HG02798 (cell line): ENCODE data around the gene PCNX3.

Experiments
- ATAC-seq: cut with Tn5 transposase; IDR thresholded peaks from one replicate; pipeline ENCODE4 v1.9.1; 2021; ENCODE audit warnings: mild to moderate bottlenecking; ENCODE audit not compliant: unreplicated experiment, poor library complexity

Gene PCNX3

DNA sequence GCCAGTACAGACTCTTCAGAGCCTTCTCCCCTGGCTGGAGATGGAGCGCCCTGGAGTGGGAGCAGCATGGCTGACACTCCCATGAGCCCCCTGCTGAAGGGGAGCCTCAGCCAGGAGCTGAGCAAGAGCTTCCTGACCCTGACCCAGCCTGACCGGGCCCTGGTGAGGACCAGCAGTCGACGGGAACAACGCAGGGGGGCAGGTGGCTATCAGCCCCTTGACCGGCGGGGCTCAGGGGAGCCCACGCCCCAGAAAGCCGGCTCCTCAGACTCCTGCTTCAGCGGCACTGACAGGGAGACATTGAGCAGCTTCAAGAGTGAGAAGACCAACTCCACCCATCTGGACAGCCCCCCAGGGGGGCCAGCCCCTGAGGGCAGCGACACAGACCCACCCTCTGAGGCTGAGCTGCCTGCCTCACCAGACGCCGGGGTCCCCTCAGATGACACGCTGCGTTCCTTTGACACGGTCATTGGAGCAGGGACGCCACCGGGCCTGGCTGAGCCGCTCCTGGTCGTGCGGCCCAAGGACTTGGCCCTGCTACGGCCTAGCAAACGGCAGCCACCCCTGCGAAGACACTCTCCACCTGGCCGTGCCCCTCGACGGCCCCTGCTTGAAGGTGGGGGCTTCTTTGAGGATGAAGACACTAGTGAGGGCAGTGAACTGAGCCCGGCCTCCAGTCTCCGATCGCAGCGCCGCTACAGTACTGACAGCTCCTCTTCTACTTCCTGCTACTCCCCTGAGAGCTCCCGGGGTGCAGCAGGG, 2.6 kb downstream of the PCNX3 start:
- ATAC-seq = no peak

DNA sequence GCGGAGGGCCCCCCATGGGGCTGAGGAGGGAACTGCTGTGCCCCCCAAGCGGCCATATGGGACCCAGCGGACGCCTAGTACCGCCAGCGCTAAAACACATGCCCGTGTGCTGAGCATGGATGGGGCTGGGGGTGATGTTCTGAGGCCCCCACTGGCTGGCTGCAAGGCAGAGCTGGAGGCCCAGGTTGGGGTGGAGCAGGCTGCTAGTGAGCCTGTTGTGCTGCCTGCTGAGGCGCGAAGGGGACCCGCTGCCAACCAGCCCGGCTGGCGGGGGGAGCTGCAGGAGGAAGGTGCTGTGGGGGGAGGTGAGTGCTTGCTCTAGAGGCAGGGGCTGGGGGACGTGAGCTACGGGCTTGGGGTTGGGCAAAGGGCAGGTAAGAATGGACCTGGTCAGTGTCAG, 3.2 kb downstream of the PCNX3 start:
- no peak for ATAC-seq

DNA sequence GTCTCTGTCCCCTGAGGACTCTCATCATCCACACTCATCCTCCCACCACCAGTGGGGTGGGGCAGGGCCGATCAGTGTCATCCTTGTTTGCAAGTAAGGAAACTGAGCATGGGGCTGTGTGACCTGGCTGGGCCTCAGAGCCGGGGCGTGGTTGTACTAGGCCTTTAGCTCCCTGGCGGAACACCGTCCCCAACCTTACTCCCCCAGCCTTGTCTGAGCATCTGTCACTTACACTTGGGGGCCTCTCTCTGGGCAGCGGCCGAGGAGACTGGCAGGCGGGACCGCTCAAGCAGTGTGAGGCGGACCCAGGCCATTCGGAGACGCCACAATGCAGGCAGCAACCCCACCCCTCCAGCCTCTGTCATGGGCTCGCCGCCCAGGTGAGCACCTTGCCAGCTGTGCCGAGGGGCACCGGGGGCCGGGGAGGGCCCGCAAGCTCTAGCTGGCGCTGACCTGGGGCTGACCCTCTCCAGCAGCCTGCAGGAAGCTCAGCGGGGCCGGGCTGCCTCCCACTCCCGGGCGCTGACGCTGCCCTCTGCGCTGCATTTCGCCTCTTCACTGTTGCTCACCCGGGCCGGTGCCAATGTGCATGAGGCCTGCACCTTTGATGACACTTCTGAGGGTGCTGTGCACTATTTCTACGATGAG, 3.8 kb downstream of the PCNX3 start:
- ATAC-seq = no peak

DNA sequence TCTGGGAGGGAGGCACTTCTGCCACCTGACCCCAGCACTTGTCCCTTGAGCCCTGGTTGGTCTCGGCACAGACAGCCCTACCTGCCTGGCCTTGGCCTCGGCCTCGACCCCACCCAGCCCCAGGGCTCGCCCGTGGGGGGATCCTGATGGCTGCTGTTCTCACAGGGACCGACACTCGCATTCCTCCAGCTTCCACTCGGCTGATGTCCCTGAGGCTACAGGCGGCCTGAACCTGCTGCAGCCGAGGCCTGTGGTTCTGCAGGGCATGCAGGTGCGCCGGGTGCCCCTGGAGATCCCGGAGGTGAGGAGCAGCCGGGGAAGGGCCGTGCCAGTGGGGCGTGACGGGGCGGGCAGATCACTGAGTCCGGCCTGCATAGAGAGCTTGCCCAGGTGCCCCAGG, 5.1 kb downstream of the PCNX3 start:
- ATAC-seq = no peak

DNA sequence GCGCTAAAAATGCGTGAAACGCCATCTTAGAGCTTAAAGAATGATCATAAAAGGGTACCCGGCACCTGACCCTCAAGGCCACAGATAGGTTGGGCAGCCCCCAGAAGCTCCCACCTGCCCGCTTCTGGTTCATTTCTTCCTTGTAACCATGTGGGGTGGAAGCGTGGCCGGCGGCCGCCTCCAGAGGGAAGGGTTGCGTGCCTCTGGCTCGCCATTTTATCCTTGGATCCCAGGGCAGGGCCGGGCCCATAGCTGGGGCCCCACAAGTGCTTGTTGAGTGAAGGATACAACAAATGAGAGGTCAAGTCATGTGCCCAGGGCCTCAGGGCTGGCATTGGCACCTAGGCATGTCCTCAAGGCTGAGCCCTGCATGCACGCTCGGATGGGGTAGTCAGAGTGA, 5.9 kb downstream of the PCNX3 start:
- ATAC-seq = no peak

DNA sequence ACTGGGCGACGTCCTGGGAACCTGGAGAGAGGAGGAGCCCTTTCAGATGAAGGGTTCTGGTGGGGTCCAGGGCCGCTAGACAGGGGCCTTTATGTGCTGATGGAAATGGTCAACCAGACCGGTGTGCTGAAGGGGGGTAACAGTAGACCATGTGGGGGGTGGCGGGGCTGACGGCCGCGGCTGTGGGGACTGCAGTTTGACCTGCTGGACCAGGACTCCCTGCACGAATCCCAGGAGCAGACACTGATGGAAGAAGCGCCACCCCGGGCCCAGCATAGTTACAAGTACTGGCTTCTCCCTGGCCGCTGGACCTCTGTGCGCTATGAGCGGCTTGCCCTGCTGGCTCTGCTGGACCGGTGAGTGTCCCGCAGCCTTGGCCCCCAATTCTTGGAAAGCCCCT, 6.4 kb downstream of the PCNX3 start:
- no peak for ATAC-seq

DNA sequence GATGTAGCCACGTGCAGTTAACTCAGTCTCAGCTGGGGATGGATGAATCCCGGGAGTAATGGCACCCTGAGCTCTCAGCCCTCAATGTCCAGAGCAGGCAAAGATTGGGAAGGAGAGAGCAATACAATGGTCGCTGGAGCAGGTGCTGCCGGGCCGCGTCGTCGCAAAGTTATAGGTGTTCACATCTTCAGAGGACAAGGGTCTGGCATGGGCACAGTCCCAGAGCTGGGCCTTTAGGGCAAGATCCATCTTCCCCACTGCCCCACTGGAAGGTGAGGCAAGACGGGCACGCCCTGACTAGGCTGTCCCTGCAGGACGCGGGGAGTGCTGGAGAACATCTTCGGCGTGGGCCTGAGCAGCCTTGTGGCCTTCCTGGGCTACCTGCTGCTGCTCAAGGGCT, 7.6 kb downstream of the PCNX3 start:
- no peak for ATAC-seq

DNA sequence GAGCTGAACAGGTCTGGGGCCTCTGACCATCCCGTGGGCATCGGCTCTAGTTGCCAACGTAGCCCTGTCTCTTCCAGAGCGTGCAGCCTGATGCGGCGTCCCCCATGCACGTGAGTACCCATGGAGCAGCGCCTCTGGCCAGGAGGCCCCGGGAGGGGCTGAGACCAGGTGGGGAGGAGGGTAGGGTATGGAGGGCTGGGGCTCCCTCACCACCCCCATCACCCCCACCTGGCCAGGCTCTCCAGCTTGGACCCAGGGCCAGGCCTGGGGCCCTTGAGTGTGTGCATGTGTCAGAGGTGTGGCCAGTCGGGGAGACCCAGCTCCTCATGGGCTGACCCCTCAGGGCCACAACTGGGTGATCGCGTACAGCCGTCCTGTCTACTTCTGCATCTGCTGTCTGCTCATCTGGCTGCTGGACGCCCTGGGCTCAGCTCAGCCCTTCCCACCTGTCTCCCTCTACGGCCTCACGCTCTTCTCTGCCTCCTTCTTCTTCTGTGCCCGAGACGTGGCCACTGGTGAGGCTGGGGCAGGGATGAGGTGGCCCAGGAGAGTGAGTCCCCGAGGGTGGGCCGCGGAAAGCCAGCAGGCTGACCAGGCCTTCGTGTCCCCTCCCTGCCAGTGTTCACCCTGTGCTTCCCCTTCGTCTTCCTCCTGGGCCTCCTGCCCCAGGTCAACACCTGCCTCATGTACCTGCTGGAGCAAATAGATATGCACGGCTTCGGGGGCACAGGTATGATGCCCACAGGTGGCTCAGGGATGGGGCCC, 8.5 kb downstream of the PCNX3 start:
- no peak for ATAC-seq

DNA sequence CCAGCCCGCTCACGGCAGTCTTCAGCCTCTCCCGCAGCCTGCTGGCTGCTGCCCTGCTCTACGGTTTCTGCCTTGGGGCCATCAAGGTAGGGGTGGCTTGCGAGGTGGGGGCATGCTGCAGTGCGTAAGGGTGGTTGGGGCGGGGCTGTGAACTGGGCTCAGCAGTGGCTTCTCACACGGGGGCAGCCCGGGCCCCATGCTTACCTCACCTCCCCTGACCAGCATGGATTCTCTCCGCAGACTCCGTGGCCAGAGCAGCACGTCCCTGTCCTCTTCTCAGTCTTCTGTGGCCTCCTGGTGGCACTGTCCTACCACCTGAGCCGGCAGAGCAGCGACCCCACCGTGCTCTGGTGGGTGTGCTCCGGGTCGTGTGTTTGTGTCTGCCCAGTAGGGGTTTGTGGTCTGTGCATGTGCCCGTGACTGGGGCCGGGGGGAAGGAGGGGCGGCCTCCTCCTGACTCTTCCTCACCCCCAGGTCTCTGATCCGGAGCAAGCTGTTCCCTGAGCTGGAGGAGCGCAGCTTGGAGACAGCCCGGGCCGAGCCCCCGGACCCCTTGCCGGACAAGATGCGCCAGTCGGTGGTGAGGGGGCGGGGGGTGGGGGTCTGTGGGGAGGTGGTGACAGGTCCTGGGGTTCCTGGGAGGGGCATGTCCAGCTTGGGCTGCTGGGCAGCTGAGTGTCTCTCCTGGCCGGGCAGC, 9.5 kb downstream of the PCNX3 start:
- no peak for ATAC-seq

DNA sequence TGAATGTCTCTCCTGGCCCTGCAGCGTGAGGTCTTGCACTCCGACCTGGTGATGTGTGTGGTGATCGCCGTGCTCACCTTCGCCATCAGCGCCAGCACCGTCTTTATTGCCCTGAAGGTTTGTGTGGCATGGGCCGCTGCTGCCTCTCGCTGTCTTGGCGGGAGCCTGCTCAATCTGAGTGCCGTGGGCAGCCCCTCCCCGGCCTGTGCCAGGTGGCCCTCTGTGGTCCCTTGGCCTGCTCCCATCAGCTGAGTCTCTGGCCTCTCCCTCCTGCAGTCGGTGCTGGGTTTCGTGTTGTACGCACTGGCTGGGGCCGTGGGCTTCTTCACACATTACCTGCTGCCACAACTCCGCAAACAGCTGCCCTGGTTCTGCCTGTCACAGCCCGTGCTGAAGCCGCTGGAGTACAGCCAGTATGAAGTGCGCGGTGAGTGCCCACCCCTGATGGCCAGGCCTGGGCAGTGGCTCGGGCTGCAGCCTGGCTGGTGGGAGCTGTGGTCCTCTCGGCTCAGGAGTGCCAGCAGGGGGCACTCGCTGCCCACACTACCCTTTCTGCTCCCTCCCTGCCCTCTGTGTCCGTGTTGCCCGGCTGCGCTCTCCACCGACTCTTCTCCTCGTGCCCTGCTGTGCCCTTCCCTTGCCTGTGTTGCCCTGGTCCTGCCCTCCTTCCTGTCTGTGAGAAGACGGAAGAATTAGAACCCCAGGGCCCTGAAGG, 10.2 kb downstream of the PCNX3 start:
- no peak for ATAC-seq

DNA sequence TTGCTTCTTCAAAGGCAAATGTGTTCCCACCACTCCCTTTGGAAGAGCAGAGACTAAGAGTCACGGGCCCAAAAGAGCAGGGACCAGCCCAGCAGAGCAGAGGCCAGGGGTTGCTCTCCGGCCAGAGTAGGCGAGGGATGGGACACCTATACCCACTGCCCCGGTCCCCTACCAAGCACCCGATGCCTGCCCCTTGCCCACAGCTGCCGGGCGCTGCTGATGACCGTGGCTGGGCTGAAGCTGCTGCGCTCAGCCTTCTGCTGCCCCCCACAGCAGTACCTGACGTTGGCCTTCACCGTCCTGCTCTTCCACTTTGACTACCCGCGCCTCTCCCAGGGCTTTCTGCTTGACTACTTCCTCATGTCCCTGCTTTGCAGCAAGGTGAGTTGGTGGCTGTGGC, 11.6 kb downstream of the PCNX3 start:
- ATAC-seq = no peak

DNA sequence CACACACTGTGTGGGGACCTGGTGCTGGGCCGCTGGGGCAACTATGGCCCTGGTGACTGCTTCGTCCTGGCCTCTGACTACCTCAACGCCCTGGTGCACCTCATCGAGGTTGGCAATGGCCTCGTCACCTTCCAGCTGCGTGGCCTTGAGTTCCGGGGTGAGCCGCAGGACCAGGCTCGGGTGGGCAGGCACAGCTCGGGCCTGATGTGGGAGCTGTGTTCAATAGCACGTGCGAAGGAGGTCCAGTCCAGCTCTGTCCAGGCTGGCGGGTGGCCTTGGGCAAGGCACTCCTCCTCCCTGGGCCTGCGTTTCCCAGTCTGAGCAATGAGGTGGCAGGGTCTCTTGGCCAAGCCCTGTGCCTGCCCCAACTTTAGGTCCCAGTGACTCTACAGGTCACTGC, 14.0 kb downstream of the PCNX3 start:
- no peak for ATAC-seq

DNA sequence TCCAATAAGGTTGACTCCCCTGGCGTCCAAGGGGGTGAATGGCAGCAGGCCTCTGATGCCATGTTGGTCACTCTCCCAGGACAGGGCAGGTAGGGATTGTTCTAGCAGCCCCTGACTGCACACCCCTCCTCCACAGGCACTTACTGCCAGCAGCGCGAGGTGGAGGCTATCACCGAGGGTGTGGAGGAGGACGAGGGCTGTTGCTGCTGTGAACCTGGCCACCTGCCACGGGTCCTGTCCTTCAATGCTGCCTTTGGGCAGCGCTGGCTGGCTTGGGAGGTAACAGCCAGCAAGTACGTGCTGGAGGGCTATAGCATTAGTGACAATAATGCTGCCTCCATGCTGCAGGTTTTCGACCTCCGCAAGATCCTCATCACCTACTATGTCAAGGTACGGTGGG, 14.6 kb downstream of the PCNX3 start:
- no peak for ATAC-seq

DNA sequence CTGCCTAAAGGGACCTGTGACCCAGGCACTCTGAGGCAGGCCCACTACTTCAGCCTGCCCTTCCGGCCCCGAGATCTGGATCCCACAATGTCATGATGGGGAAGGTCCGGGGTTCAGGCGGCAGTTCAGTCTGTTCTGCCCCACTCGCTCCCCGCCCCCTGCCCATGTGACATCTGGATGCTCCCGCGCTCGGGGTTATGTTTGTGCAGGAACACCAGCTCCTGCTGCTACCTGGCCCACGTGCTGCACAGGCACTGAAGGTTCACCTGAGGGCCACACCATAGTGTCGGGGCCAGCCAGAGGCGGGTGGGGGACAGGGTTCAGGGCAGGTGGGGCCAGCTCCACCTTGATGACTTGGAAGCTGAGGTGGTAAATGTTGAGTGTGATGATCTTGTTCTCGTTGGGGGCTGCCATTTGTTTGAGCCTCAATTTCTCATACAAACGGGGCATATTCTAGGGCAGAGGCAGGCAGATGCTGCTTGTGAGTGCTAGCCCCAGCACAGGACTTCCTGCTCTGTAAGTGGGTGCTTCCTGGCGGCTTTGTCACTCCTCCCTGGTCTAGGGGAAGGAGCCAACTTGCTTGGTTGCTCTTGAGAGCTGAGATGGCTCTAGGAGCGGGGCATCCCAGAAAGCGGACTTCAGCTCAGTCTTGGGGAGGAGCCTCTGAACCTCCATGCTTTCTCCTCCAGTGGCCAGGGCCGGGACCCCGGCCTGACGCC, 18.0 kb downstream of the PCNX3 start:
- no peak for ATAC-seq

DNA sequence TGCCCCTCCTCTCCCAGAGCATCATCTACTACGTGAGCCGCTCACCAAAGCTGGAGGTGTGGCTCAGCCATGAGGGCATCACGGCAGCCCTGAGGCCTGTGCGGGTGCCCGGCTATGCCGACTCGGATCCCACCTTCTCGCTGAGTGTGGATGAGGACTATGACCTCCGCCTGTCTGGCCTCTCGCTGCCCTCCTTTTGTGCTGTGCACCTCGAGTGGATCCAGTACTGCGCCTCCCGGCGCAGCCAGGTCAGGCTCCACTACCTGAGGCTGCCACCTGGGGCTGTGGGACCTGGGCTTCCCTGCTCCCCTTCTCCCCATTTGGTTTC, 18.5 kb downstream of the PCNX3 start:
- no peak for ATAC-seq

DNA sequence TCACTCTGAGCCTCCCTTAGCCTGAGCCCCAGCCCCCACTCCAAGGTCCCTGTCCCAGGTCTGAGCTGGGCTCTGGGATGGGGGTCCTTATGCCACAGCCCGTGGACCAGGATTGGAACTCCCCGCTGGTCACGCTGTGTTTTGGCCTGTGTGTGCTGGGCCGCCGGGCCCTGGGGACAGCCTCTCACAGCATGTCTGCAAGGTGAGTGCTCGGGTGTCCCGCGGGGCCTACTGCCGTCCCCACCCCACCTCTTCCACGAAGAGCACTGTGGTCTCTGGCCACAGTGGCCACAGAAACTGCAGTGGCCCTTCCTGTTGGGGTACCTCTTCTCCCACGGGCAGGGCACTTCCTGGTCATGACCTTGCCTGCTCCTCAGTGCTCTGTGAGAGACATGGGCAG, 18.9 kb downstream of the PCNX3 start:
- no peak for ATAC-seq

DNA sequence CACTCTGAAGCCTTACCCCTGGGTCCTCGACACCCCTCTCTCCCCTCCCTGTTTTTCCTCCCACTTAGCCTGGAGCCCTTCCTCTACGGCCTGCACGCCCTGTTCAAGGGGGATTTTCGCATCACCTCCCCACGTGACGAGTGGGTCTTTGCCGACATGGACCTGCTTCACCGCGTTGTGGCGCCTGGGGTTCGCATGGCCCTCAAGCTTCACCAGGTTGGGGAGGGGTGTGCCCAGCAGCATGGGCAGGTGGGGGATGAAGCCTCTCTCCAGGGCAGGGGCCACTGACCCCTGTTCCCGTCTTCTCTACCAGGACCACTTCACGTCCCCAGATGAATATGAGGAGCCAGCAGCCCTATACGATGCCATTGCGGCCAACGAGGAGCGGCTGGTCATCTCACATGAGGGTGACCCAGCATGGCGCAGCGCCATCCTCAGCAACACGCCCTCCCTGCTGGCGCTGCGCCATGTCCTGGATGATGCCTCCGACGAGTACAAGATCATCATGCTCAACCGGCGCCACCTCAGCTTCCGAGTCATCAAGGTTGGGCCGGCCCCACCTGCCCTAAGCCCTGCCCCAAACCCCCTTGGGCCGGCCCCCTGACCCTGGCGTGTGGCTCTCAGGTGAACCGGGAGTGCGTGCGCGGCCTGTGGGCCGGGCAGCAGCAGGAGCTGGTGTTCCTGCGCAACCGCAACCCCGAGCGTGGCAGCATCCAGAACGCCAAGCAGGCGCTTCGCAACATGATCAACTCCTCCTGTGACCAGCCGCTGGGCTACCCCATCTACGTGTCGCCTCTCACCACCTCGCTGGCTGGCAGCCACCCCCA, 19.5 kb downstream of the PCNX3 start:
- ATAC-seq = no peak

DNA sequence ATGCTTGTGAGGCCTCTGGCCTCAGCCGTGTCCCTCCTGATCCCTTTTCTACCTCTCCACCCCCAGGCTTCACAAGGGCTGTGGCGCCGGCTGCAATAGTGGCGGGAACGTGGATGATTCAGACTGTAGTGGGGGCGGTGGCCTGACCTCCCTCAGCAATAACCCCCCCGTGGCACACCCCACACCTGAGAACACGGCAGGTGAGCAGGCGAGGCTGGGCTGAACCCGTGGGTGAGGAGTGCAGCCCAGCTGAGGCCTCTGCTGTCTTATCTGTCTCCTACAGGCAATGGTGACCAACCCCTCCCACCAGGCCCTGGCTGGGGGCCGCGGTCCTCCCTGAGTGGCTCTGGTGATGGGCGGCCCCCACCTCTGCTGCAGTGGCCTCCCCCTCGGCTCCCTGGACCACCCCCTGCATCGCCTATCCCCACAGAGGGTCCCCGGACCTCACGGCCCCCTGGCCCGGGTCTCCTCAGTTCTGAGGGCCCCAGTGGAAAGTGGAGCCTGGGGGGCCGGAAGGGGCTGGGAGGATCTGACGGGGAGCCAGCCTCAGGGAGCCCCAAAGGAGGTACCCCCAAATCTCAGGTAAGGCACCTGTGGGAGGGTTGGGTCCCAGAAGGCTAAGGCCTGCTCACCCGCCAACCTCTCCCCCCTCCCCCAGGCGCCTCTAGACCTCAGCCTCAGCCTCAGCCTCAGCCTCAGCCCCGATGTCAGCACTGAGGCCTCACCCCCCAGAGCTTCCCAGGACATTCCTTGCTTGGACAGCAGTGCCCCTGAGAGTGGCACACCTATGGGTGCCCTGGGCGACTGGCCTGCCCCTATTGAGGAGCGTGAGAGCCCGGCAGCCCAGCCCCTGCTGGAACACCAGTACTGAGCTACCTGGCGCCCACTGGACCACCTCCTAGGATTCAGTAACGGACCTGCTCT, 20.8 kb downstream of the PCNX3 start:
- no peak for ATAC-seq
